GM18519 (cell line): ENCODE results near the gene RIC1.
"Not testable (repeated sequence)": the region's sequence is repeated elsewhere in the genome, so short reads cannot be mapped to it uniquely, and the experiment has no call there.

Experiments used
- ATAC-seq: cut with Tn5 transposase; IDR thresholded peaks from one replicate; pipeline ENCODE4 v1.9.1; 2021; ENCODE audit warnings: mild to moderate bottlenecking, moderate library complexity; ENCODE audit not compliant: unreplicated experiment, low FRiP score

The RIC1 gene

GRCh38 chr9:5628530-5629311 is at the start of gene RIC1:
Gene RIC1 (plus strand): TSS chr9:5629107. CDS start chr9:5629310, 203 bp downstream.
- peak; percentile 52 for ATAC-seq

- no peak for ATAC-seq
Measured at GRCh38 chr9:5579881-5580280, 49.0 kb upstream of the RIC1 start.

- no peak for ATAC-seq
Measured at GRCh38 chr9:5580650-5581049, 48.3 kb upstream of the RIC1 start.

- ATAC-seq, result not testable (repeated sequence)
Measured at GRCh38 chr9:5581706-5582105, 47.2 kb upstream of the RIC1 start.

GRCh38 chr9:5582835-5583195 is 46.1 kb upstream of the RIC1 start:
- peak; percentile 43 for ATAC-seq

GRCh38 chr9:5586391-5586802 is 42.5 kb upstream of the RIC1 start:
- no peak for ATAC-seq

- no peak for ATAC-seq
Measured at GRCh38 chr9:5587024-5587423, 41.9 kb upstream of the RIC1 start.

- ATAC-seq, result no peak
Measured at GRCh38 chr9:5592231-5592630, 36.7 kb upstream of the RIC1 start.

- no peak for ATAC-seq
Measured at GRCh38 chr9:5592904-5593303, 36.0 kb upstream of the RIC1 start.

- peak; percentile 60 for ATAC-seq
Measured at GRCh38 chr9:5593904-5594303, 35.0 kb upstream of the RIC1 start.

GRCh38 chr9:5596173-5596572 is 32.7 kb upstream of the RIC1 start:
- ATAC-seq, result no peak

- no peak for ATAC-seq
Measured at GRCh38 chr9:5608298-5609225, 20.3 kb upstream of the RIC1 start.

- ATAC-seq, result no peak
Measured at GRCh38 chr9:5609226-5609596, 19.7 kb upstream of the RIC1 start.

- no peak for ATAC-seq
Measured at GRCh38 chr9:5610491-5610890, 18.4 kb upstream of the RIC1 start.

- no peak for ATAC-seq
Measured at GRCh38 chr9:5611321-5612184, 17.4 kb upstream of the RIC1 start.

GRCh38 chr9:5612185-5612530 is 16.7 kb upstream of the RIC1 start:
- no peak for ATAC-seq

GRCh38 chr9:5614192-5614591 is 14.7 kb upstream of the RIC1 start:
- no peak for ATAC-seq

- no peak for ATAC-seq
Measured at GRCh38 chr9:5614985-5615384, 13.9 kb upstream of the RIC1 start.

- ATAC-seq, result peak; percentile 96
Measured at GRCh38 chr9:5617749-5618148, 11.2 kb upstream of the RIC1 start.

- no peak for ATAC-seq
Measured at GRCh38 chr9:5620494-5620893, 8.4 kb upstream of the RIC1 start.

GRCh38 chr9:5621327-5621726 is 7.6 kb upstream of the RIC1 start:
- no peak for ATAC-seq
